GM19463 (cell line): ENCODE results near the gene JUND.

Source experiments
- ATAC-seq: cut with Tn5 transposase; IDR thresholded peaks from one replicate; pipeline ENCODE4 v1.9.1; 2021; ENCODE audit warnings: mild to moderate bottlenecking, moderate library complexity; ENCODE audit not compliant: unreplicated experiment

JUND gene

GRCh38 chr19:18291019-18291524, 9.7 kb upstream of the JUND start:
- ATAC-seq: peak; percentile 6

DNA sequence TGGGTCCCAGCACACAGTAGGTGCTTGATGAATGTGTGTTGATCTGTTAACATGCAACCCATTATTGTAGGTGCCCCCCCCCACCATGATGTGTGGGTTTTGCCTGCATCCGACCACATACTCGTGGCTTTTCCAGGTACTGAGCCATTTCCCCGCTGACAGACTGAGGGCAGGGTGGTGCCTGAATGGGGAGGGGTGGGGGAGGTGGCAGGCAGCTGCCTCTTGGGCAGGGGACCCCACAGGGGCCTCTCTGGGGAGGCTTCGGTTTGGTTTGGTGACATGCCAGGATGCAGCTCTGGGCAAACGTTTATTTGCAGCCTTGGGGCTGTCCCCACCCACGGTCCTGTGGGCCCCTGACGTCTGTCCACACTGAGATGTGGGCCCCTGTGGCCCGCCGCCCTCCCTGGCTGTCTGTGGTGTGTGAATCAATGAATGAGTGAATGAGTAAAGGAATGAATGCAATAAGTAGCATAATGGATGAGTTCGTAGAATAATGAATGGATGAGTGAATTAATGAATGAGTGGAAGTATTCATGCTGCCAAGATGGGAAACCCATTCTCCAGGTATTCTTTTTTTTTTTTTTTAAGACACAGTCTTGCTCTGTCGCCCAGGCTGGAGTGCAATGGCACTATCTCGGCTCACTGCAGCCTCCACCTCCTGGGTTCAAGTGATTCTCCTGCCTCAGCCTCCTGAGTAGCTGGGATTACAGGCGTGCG, 9.0 kb upstream of the JUND start:
- peak; percentile 38 for ATAC-seq

- no peak for ATAC-seq
Observed at GRCh38 chr19:18289471-18290301, 8.3 kb upstream of the JUND start.

- no peak for ATAC-seq
Observed at GRCh38 chr19:18287836-18288772, 6.7 kb upstream of the JUND start.

DNA sequence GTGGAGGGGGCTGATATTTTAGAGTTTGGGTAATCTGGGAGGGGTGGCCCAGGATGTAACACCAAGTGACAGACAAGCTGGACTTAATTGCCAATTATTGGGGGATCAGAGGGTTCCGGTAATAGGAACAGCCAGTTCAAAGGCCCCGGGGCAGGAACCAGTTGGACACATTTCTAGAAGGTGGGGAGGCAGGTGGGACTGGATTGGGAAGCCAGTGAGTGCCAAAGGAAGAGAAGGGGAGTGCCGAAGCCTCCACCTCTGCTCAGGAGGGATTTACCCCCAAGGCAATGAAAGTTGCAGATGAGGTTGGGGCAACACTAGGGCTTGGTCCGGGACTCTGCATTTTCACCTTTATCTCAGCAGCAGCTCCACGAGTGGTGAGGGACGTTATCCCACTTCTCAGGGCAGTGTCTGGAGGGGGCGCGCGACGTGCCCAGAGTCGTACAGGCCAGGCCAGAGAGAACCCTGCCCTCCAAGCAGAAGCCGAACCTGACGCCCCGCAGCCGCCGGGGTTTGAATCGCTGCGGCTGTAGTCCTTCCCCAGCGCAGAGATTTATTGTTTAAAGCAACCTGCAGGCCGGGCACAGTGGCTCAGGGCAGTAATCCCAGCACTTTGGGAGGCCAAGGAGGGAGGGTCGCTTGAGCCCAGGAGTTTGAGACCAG, 5.7 kb upstream of the JUND start:
- ATAC-seq: no peak

- no peak for ATAC-seq
Observed at GRCh38 chr19:18284712-18285360, 3.4 kb upstream of the JUND start.

GRCh38 chr19:18283338-18283737, 1.9 kb upstream of the JUND start:
- ATAC-seq: no peak

DNA sequence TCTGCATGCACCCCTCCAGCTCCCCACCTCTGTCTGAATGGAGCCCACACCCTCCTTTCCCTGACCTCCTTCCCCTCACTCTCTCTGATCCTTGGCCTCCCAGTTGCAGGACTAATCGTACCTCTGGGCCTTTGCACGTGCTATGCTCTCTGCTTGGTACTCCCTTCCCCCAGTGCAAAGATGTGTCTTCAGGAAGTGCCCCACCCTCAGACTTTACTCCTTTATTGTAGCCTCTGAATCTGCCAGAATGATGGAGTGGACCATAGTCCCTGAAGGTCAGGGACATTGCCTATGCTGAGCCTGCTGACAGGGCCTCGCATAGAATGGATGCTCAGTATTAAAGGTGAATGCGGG, 1.3 kb upstream of the JUND start:
- ATAC-seq: no peak

- ATAC-seq: no peak
Observed at GRCh38 chr19:18282021-18282787, 782 bp upstream of the JUND start.

DNA sequence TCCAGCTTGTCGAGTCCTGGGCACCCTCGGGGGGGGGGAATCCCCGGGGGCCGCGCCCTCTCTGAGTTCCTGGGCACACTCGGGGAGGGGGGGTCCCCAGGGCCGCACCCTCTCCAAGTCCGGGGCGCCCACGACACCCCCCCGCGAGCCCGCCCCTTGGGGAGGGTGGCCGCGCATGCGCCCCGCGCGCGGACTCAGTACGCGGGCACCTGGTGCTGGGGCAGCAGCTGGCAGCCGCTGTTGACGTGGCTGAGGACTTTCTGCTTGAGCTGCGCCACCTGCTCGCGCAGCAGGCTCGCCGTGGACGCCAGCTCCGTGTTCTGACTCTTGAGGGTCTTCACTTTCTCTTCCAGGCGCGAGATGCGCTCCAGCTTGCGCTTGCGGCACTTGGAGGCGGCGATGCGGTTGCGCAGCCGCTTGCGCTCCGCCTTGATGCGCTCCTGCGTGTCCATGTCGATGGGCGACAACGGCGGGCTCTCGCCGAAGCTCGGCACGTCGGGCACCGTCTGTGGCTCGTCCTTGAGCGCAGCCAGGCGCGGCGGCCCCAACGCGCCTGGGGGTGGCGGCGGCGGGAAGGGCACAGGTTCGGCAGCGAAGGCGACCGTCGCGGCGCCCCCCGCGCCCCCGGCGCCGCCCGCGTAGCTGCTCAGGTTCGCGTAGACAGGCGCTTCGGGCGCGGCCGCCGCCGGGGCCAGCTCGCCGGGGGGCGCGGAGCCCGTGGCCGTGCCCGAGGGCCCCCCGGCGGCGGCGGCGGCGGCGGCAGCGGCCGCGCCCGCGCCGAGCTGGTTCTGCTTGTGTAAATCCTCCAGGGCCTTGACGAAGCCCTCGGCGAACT, 958 bp downstream of the JUND start:
- ATAC-seq: no peak

GRCh38 chr19:18279516-18280246, 1.7 kb downstream of the JUND start:
- ATAC-seq: no peak

- no peak for ATAC-seq
Observed at GRCh38 chr19:18279266-18279515, 2.2 kb downstream of the JUND start.

DNA sequence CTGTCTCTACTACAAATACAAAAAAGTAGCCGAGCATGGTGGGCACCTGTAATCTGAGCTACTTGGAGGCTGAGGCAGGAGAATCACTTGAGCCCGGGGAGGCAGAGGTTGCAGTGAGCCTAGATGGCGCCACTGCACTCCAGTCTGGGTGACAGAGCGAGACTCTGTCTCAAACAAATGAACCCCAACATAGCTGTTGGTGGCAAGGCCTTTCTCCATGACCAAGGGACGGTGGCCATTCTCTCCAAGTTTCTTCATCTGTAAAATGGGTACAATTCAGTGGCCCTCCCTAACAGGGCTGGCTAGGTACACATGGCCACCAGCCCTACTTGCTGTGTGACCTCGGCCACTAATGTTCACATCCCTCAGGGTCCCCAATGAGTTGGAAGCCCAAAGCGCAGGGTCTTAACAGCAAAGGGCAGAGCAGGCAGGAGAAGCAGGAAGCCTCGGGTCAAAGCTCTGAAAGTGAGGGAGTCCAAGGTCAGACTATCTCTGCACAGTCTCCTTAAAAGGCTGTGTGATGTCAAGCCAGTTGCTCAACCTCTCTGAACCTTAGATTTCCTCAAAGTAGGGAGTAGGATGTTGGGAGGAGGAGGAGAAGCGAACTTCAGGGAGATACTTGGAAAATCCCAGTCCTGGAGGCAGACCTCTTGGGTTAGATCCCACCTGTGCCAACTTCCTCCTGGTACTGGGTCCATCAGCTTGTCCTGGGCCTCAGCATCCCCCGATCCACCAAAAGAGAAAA, 2.7 kb downstream of the JUND start:
- no peak for ATAC-seq

DNA sequence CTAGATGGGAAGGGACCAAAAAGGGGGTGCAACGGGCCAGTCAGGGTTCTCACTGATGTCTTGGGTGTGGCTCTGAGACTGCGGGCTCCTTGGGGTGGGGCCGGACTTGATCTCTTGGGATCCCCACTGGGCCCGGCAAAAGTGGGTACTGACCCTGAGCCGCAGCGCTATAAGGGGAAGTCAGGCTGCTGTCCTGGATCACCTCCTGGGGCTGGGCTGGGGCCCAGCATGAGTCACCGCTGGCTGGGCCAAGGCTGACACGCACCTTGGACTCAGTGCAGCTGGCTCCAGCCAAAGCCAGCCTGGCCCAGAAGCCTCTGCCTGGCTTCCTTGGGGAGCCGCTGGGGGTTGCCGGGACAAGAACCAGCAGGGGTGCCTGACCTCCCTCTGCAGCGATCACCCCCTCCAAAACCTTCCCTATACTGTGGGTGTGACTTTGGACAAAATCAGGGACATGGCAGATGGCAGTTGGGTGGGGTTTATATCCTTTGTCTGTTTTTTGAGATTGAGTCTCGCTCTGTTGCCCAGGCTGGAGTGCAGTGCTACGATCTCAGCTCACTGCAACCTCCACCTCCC, 6.6 kb downstream of the JUND start:
- no peak for ATAC-seq

GRCh38 chr19:18274219-18274780, 7.1 kb downstream of the JUND start, which contains the start of gene IQCN:
Gene IQCN (minus strand): TSS chr19:18274452. CDS start chr19:18269478, 4,974 bp downstream.
- ATAC-seq: no peak

- ATAC-seq: no peak
Observed at GRCh38 chr19:18273561-18274218, 7.7 kb downstream of the JUND start.
